Activated naive CD8-positive, alpha-beta T cell (primary cell): ENCODE results near the gene RABGAP1L.
"Not testable (repeated sequence)": the region's sequence is repeated elsewhere in the genome, so short reads cannot be mapped to it uniquely, and the experiment has no call there.

Experiments
- H3K27ac Mint-ChIP-seq: one replicate; pipeline ENCODE4 v1.8.0; 2021; ENCODE audit warnings: mixed read lengths
- H3K27me3 Mint-ChIP-seq: one replicate; pipeline ENCODE4 v1.8.0; 2021; ENCODE audit warnings: mixed read lengths
- H3K36me3 Mint-ChIP-seq: one replicate; pipeline ENCODE4 v1.8.0; 2021; ENCODE audit warnings: mixed read lengths
- H3K4me1 Mint-ChIP-seq: one replicate; pipeline ENCODE4 v1.8.0; 2021; ENCODE audit warnings: low read depth, mixed read lengths
- H3K4me3 Mint-ChIP-seq: one replicate; pipeline ENCODE4 v1.8.0; 2021; ENCODE audit warnings: mild to moderate bottlenecking, mixed read lengths
- H3K9me3 Mint-ChIP-seq: one replicate; pipeline ENCODE4 v1.8.0; 2021; ENCODE audit warnings: low read depth, mixed read lengths

The RABGAP1L gene

DNA sequence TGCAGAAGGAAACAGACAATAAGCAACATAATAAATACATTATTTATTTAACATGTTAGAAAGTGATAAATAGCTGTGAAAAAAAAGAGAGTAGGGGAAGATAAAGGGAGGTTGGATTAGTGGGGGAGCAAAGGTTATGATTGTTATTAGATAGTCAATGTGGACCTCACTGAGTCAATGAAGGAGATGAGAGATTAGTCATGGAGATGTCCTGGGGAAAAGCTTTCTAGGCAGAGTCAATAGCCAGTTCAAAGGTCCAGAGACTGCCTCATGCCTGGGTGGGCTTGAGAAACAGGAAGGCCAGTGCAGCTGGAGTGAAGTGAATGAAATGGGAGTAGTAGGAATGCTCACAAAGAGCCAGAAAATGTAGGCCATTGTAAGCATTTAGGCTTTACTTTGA lies 653.3 kb downstream of the RABGAP1L start:
- no peaks in the 10 kb centered on the region for H3K27me3 Mint-ChIP-seq

GRCh38 chr1:174815036-174815435 lies 655.7 kb downstream of the RABGAP1L start:
- H3K27ac Mint-ChIP-seq: no peak overlapping the region
- peaks cover 16% of the 10 kb centered on the region for H3K36me3 Mint-ChIP-seq
- H3K27me3 Mint-ChIP-seq: no peaks in the 10 kb centered on the region
- H3K4me3 Mint-ChIP-seq: no peak overlapping the region
- no peaks in the 10 kb centered on the region for H3K9me3 Mint-ChIP-seq
- peaks cover 5% of the 10 kb centered on the region for H3K4me1 Mint-ChIP-seq

More for the DNA sequence above, 653.3 kb downstream of the RABGAP1L start:
- Mint-ChIP-seq H3K27ac (no peak overlapping the region), H3K36me3 (peaks cover 6% of the 10 kb centered on the region), H3K4me1 (peaks cover 5% of the 10 kb centered on the region), H3K9me3 (no peaks in the 10 kb centered on the region), H3K4me3 (no peak overlapping the region)

- no peaks in the 10 kb centered on the region for H3K27me3 Mint-ChIP-seq
- H3K27ac Mint-ChIP-seq: no peak overlapping the region
- no peak overlapping the region for H3K4me3 Mint-ChIP-seq
- no peaks in the 10 kb centered on the region for H3K9me3 Mint-ChIP-seq
- peaks cover 16% of the 10 kb centered on the region for H3K36me3 Mint-ChIP-seq
- H3K4me1 Mint-ChIP-seq: peaks cover 5% of the 10 kb centered on the region
Observed at GRCh38 chr1:174815474-174815908, 656.2 kb downstream of the RABGAP1L start.

GRCh38 chr1:174816621-174817020 lies 657.3 kb downstream of the RABGAP1L start:
- not testable (repeated sequence) for H3K9me3 Mint-ChIP-seq, H3K4me3 Mint-ChIP-seq, H3K4me1 Mint-ChIP-seq

DNA sequence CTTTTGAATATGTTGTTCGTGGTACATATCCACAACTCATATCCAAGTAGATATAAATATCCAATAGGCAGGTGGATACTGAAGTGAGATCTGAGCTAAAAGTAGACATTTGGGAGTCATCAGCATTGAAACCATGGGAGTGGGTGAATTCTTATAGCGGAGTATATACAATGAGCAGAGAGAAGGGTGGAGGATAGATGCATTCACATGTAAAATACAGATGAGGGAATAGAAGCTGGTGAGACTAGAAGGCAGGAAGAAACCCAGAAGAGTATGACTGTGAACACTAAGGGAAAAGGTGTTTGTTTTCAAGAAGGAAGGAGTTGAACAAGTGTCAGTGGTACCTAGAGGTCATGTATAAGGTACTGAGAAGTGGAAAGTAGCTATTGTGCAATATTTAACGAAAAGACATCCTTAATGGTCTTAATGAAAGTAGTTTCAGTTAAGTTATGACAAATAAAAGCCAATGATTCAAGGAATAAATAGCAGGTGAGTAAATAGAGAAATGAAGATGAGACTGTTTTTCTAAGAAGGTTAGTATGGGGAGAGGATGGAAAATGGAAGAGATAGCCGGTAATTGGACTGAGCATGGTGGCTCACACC lies 658.8 kb downstream of the RABGAP1L start:
- H3K4me3 Mint-ChIP-seq: no peak overlapping the region
- peaks cover 11% of the 10 kb centered on the region for H3K36me3 Mint-ChIP-seq
- H3K27me3 Mint-ChIP-seq: no peaks in the 10 kb centered on the region
- peaks cover 5% of the 10 kb centered on the region for H3K4me1 Mint-ChIP-seq
- H3K27ac Mint-ChIP-seq: no peak overlapping the region
- H3K9me3 Mint-ChIP-seq: no peaks in the 10 kb centered on the region

More at GRCh38 chr1:174816621-174817020, 657.3 kb downstream of the RABGAP1L start:
- peaks cover 16% of the 10 kb centered on the region for H3K36me3 Mint-ChIP-seq
- not testable (repeated sequence) for H3K27ac Mint-ChIP-seq, H3K27me3 Mint-ChIP-seq

DNA sequence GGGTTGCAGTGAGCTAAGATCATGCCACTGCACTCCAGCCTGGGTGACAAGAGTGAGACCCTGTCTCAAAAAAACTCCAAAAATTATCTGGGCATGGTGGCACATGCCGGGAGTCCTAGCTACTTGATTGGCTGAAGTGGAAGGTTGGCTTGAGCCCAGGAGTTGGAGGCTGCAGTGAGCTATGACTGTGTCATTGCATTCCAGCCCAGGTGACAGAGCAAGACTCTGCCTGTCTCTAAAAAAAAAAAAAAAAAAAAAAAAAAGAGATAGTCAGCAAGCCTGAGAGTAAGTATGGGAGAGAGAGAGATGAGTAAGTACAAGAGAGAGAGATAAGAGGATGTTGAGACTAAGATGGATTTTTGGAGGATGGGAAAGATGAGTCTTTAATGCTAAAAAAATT lies 659.6 kb downstream of the RABGAP1L start:
- Mint-ChIP-seq H3K27me3 (no peaks in the 10 kb centered on the region), H3K36me3 (peaks cover 10% of the 10 kb centered on the region), H3K4me3 (no peak overlapping the region), H3K27ac (no peak overlapping the region), H3K9me3 (no peaks in the 10 kb centered on the region), H3K4me1 (peaks cover 5% of the 10 kb centered on the region)

GRCh38 chr1:174819596-174819995 lies 660.3 kb downstream of the RABGAP1L start:
- Mint-ChIP-seq H3K27me3 (no peaks in the 10 kb centered on the region), H3K4me3 (no peak overlapping the region), H3K9me3 (no peaks in the 10 kb centered on the region), H3K4me1 (peaks cover 5% of the 10 kb centered on the region), H3K27ac (no peak overlapping the region), H3K36me3 (peaks cover 10% of the 10 kb centered on the region)

DNA sequence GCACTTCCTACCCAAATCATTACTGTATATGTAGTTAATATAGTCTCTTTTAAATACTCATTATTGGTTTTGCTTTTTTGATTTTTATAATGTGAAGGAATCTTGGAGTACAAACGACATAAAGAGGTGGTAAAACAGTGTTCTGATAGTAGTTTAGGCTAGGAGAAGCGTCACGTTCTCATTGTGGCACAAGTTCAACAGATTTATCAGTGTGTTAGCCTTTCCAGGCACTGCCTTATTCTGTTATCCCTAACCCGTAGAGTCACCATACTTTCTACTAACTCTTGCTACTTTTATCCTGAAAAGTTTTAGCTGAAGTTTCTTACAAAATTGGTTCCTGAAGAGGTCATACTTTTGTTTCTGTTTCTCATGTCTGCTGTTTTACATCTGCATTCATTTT lies 665.8 kb downstream of the RABGAP1L start:
- Mint-ChIP-seq H3K4me1 (peaks cover 3% of the 10 kb centered on the region), H3K36me3 (peaks cover 14% of the 10 kb centered on the region)

DNA sequence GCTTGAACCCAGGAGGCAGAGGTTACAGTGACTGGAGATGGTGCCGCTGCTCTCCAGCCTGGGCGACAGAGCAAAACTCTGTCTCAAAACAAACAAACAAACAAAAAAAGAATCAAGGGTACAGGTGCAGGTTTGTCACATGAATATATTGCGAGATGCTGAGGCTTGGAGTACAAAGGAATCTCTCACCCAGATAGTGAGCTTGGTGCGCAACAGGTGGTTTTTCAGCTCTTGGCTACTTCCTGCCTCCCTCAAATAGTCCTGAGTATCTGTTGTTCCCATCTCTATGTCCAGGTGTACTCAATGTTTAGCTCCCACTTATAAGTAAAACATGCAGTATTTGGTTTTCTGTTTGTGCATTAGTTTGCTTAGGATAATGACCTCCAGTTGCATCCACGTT lies 666.5 kb downstream of the RABGAP1L start:
- peaks cover 14% of the 10 kb centered on the region for H3K36me3 Mint-ChIP-seq
- H3K4me3 Mint-ChIP-seq: no peak overlapping the region
- H3K9me3 Mint-ChIP-seq: no peaks in the 10 kb centered on the region
- H3K27ac Mint-ChIP-seq: no peak overlapping the region
- H3K27me3 Mint-ChIP-seq: no peaks in the 10 kb centered on the region
- H3K4me1 Mint-ChIP-seq: peaks cover 3% of the 10 kb centered on the region

More for the DNA sequence above, 665.8 kb downstream of the RABGAP1L start:
- no peak overlapping the region for H3K4me3 Mint-ChIP-seq
- H3K27me3 Mint-ChIP-seq: no peaks in the 10 kb centered on the region
- H3K9me3 Mint-ChIP-seq: no peaks in the 10 kb centered on the region
- no peak overlapping the region for H3K27ac Mint-ChIP-seq

GRCh38 chr1:174828264-174828663 lies 668.9 kb downstream of the RABGAP1L start:
- Mint-ChIP-seq H3K27ac (no peak overlapping the region), H3K9me3 (no peaks in the 10 kb centered on the region), H3K36me3 (peaks cover 14% of the 10 kb centered on the region), H3K4me1 (peaks cover 5% of the 10 kb centered on the region), H3K27me3 (no peaks in the 10 kb centered on the region), H3K4me3 (no peak overlapping the region)

GRCh38 chr1:174829990-174830389 lies 670.7 kb downstream of the RABGAP1L start:
- Mint-ChIP-seq H3K9me3 (no peaks in the 10 kb centered on the region), H3K36me3 (peaks cover 16% of the 10 kb centered on the region), H3K27me3 (no peaks in the 10 kb centered on the region), H3K27ac (no peak overlapping the region), H3K4me1 (peaks cover 3% of the 10 kb centered on the region), H3K4me3 (no peak overlapping the region)

- Mint-ChIP-seq H3K4me1 (peaks cover 4% of the 10 kb centered on the region), H3K36me3 (peaks cover 2% of the 10 kb centered on the region), H3K27me3 (no peaks in the 10 kb centered on the region), H3K27ac (no peak overlapping the region), H3K9me3 (no peaks in the 10 kb centered on the region), H3K4me3 (no peak overlapping the region)
Observed at GRCh38 chr1:174836543-174836942, 677.2 kb downstream of the RABGAP1L start.

DNA sequence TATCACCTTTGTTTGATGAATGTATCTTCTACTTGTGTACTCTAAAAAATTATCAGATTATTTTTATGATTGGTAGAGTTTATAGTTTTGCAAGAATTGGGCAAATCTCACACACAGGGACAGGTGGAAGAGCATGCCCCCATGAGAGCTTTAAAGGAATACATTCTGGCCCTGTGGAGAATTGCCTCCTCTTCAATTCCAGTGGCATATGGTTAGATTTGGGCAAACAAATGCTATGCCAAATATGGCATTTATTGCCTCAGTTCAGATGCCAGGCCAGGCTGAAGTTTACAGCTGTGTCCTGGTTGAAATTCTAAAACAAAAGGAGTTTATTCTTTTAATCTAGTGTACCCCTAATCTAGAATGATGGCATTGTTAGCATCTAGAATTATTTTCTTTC lies 678.1 kb downstream of the RABGAP1L start:
- H3K27ac Mint-ChIP-seq: no peak overlapping the region
- H3K4me1 Mint-ChIP-seq: peaks cover 7% of the 10 kb centered on the region
- no peaks in the 10 kb centered on the region for H3K9me3 Mint-ChIP-seq
- peaks cover 2% of the 10 kb centered on the region for H3K36me3 Mint-ChIP-seq
- no peaks in the 10 kb centered on the region for H3K27me3 Mint-ChIP-seq
- no peak overlapping the region for H3K4me3 Mint-ChIP-seq

DNA sequence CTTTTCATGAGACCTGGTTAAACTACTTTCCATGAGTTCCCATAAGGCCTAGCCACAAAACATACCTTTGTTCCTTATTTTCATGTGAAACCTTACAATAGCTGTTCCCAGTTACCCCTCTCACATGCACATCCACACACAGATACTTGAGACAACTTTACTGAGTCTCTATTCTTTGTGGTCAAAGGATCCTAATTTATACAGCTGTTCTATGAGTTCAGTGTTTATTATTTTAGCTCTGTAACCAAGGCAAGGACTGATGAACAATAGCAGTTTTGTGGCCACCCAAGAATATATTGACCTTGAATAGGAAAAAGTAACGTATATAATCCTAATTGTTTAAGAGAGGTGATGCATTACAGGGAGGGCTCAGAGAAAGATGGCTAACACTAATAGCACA lies 679.9 kb downstream of the RABGAP1L start:
- no peak overlapping the region for H3K27ac Mint-ChIP-seq
- H3K4me1 Mint-ChIP-seq: peaks cover 6% of the 10 kb centered on the region
- no peak overlapping the region for H3K4me3 Mint-ChIP-seq
- H3K27me3 Mint-ChIP-seq: no peaks in the 10 kb centered on the region
- H3K36me3 Mint-ChIP-seq: no peaks in the 10 kb centered on the region
- H3K9me3 Mint-ChIP-seq: no peaks in the 10 kb centered on the region

- peak overlapping the region; percentile 11 for H3K27ac Mint-ChIP-seq
Observed at GRCh38 chr1:174841747-174842146, 682.4 kb downstream of the RABGAP1L start.

More at GRCh38 chr1:174841747-174842146, 682.4 kb downstream of the RABGAP1L start:
- Mint-ChIP-seq H3K36me3 (no peaks in the 10 kb centered on the region), H3K9me3 (no peaks in the 10 kb centered on the region), H3K27me3 (no peaks in the 10 kb centered on the region), H3K4me3 (no peak overlapping the region), H3K4me1 (peaks cover 6% of the 10 kb centered on the region)
